Activated B cell treated with CpG ODN at 0.5 μM for 24 hours (primary cell): ENCODE results near the gene GALNT1. TPM values are rescaled to one million over a fixed set of nuclear protein-coding genes. Genes with fewer than 3 reads are reported as not detected.

Source experiments
- ATAC-seq: fragments of 200-7000 bp; cut with Tn5 transposase; one replicate; pipeline ENCODE4 v1.10.0; 2021; ENCODE audit warnings: low read depth, mild to moderate bottlenecking, moderate library complexity
- CTCF ChIA-PET: fragments of 350-600 bp; sonication (Branson Sonifier 250); formaldehyde crosslinking; loops from one replicate; lab custom pipeline; 2021; ENCODE audit warnings: antibody characterized with exemption; lab: Charles Lee
- POLR2A ChIA-PET: fragments of 350-600 bp; sonication (Branson Sonifier 250); formaldehyde crosslinking; loops from one replicate; lab custom pipeline; 2021; ENCODE audit warnings: antibody characterized with exemption; lab: Charles Lee
- DNase-seq: peaks from one replicate; pipeline ENCODE4 v3.0.0; 2022
- H3K27ac Mint-ChIP-seq: one replicate; pipeline ENCODE4 v1.8.0; 2020; ENCODE audit warnings: mixed read lengths
- H3K27me3 Mint-ChIP-seq: one replicate; pipeline ENCODE4 v1.8.0; 2021; ENCODE audit warnings: mixed read lengths
- H3K36me3 Mint-ChIP-seq: one replicate; pipeline ENCODE4 v1.8.0; 2021; ENCODE audit warnings: low read depth, mixed read lengths
- H3K4me1 Mint-ChIP-seq: one replicate; pipeline ENCODE4 v1.8.0; 2021; ENCODE audit warnings: mixed read lengths
- H3K4me3 Mint-ChIP-seq: one replicate; pipeline ENCODE4 v1.8.0; 2020; ENCODE audit warnings: mild to moderate bottlenecking, mixed read lengths
- H3K9me3 Mint-ChIP-seq: one replicate; pipeline ENCODE4 v1.8.0; 2020; ENCODE audit warnings: mixed read lengths
- CTCF ChIP-seq: fragments of 200-600 bp; IDR thresholded peaks from one replicate; pipeline ENCODE4 v1.8.0; 2022; ENCODE audit warnings: antibody characterized with exemption, mild to moderate bottlenecking
- intact Hi-C: fragments of 100-400 bp; cut with micrococcal nuclease; formaldehyde crosslinking; loops from one replicate; pipeline ENCODE4 v1.15.1; 2024
- total RNA-seq: library from RNA; stranded (reverse); gene quantifications from 2 replicates; pipeline ENCODE4 v1.2.3, GENCODE V29; 2022

The GALNT1 gene
- total RNA-seq, 1 donor from 2014 or later: 67.5 TPM

GRCh38 chr18:35593859-35594258, 12.3 kb downstream of the GALNT1 start:
- H3K4me1 Mint-ChIP-seq: peaks cover 41% of the 10 kb centered on the region
- ATAC-seq (no peak), DNase-seq (no peak)
- ChIA-PET CTCF (no interaction called here), POLR2A (interaction anchor here (3.2 to 7.9 kb wide), 2 partner anchors 9 to 12 kb away, joined by 15 to 84 read pairs; partner anchors contain the start of gene GALNT1)
- intact Hi-C loops: loop anchor here (2.0 to 5.0 kb wide), 2 partner anchors 17 to 362 kb away; no protein-coding TSS in a partner anchor
- peaks cover 3% of the 10 kb centered on the region for H3K9me3 Mint-ChIP-seq
- peak overlapping the region; percentile 46 for H3K27ac Mint-ChIP-seq
- H3K27me3 Mint-ChIP-seq: no peaks in the 10 kb centered on the region
- TF ChIP-seq CTCF: no peak
- H3K4me3 Mint-ChIP-seq: no peak overlapping the region
- H3K36me3 Mint-ChIP-seq: peaks cover 12% of the 10 kb centered on the region

GRCh38 chr18:35597758-35598157, 16.2 kb downstream of the GALNT1 start:
- peaks cover 22% of the 10 kb centered on the region for H3K9me3 Mint-ChIP-seq
- H3K36me3 Mint-ChIP-seq: peaks cover 43% of the 10 kb centered on the region
- H3K4me1 Mint-ChIP-seq: peaks cover 34% of the 10 kb centered on the region
- ATAC-seq (no peak), DNase-seq (no peak)
- no peak for TF ChIP-seq CTCF
- POLR2A ChIA-PET: interaction anchor here (0.6 to 7.9 kb wide), 2 partner anchors 16 to 218 kb away, joined by 18 to 84 read pairs; partner anchors contain the start of gene GALNT1
- CTCF ChIA-PET: no interaction called here
- H3K27ac Mint-ChIP-seq: no peak overlapping the region
- intact Hi-C loops: no loop called here
- H3K27me3 Mint-ChIP-seq: no peaks in the 10 kb centered on the region
- no peak overlapping the region for H3K4me3 Mint-ChIP-seq

- no peak overlapping the region for H3K4me3 Mint-ChIP-seq
- peaks cover 46% of the 10 kb centered on the region for H3K4me1 Mint-ChIP-seq
- H3K9me3 Mint-ChIP-seq: peaks cover 33% of the 10 kb centered on the region
Measured at GRCh38 chr18:35602193-35602820, 20.8 kb downstream of the GALNT1 start.

GRCh38 chr18:35603008-35603407, 21.5 kb downstream of the GALNT1 start:
- intact Hi-C loops: no loop called here
- Mint-ChIP-seq H3K27me3 (no peaks in the 10 kb centered on the region), H3K36me3 (peaks cover 55% of the 10 kb centered on the region), H3K4me3 (no peak overlapping the region), H3K4me1 (peaks cover 50% of the 10 kb centered on the region), H3K27ac (no peak overlapping the region), H3K9me3 (peaks cover 33% of the 10 kb centered on the region)
- DNase-seq (no peak), ATAC-seq (no peak)
- CTCF ChIA-PET: no interaction called here
- no peak for TF ChIP-seq CTCF
- POLR2A ChIA-PET: interaction anchor here (2.8 kb wide), 1 partner anchor 10 kb away, joined by 15 read pairs; no protein-coding TSS in a partner anchor

More at GRCh38 chr18:35602193-35602820, 20.8 kb downstream of the GALNT1 start:
- Mint-ChIP-seq H3K27me3 (no peaks in the 10 kb centered on the region), H3K36me3 (peaks cover 55% of the 10 kb centered on the region), H3K27ac (no peak overlapping the region)
- intact Hi-C loops: no loop called here
- no peak for DNase-seq
- ATAC-seq: no peak
- no peak for TF ChIP-seq CTCF
- POLR2A ChIA-PET: interaction anchor here (2.8 kb wide), 1 partner anchor 9 kb away, joined by 15 read pairs; no protein-coding TSS in a partner anchor
- CTCF ChIA-PET: no interaction called here

GRCh38 chr18:35603528-35603927, 22.0 kb downstream of the GALNT1 start:
- Mint-ChIP-seq H3K4me3 (no peak overlapping the region), H3K9me3 (peaks cover 33% of the 10 kb centered on the region), H3K27ac (no peak overlapping the region), H3K4me1 (peaks cover 53% of the 10 kb centered on the region), H3K27me3 (no peaks in the 10 kb centered on the region), H3K36me3 (peaks cover 50% of the 10 kb centered on the region)
- CTCF ChIA-PET: no interaction called here
- POLR2A ChIA-PET: interaction anchor here (0.6 to 2.8 kb wide), 2 partner anchors 10 to 103 kb away, joined by 3 to 15 read pairs; no protein-coding TSS in a partner anchor
- no peak for ATAC-seq
- intact Hi-C loops: no loop called here
- DNase-seq: no peak
- TF ChIP-seq CTCF: no peak
